CD4-positive, alpha-beta T cell treated with Interleukin-4 for 4 hours (primary cell): ENCODE measurements around the gene ASTN1.

ENCODE experiments used
- DNase-seq: peaks from one replicate; pipeline ENCODE4 v3.0.0-alpha.2; 2020

The ASTN1 gene

GRCh38 chr1:176976771-176977170, 187.7 kb downstream of the ASTN1 start:
- no peak for DNase-seq

- no peak for DNase-seq
These were observed 188.3 kb downstream of the ASTN1 start for GRCh38 chr1:176976225-176976624.

GRCh38 chr1:176964687-176965086, 199.8 kb downstream of the ASTN1 start:
- DNase-seq = no peak

- no peak for DNase-seq
These were observed 201.3 kb downstream of the ASTN1 start for GRCh38 chr1:176963181-176963580.

GRCh38 chr1:176961678-176962077, 202.8 kb downstream of the ASTN1 start:
- DNase-seq = no peak

GRCh38 chr1:176959191-176959820, 205.2 kb downstream of the ASTN1 start:
- no peak for DNase-seq

GRCh38 chr1:176957603-176958002, 206.9 kb downstream of the ASTN1 start:
- no peak for DNase-seq

GRCh38 chr1:176954242-176954641, 210.3 kb downstream of the ASTN1 start:
- no peak for DNase-seq

- DNase-seq = no peak
These were observed 213.7 kb downstream of the ASTN1 start for GRCh38 chr1:176950736-176951324.

- no peak for DNase-seq
These were observed 215.4 kb downstream of the ASTN1 start for GRCh38 chr1:176949033-176949662.

GRCh38 chr1:176944606-176945005, 219.9 kb downstream of the ASTN1 start:
- DNase-seq = no peak

- DNase-seq = no peak
These were observed 220.7 kb downstream of the ASTN1 start for GRCh38 chr1:176943783-176944182.

GRCh38 chr1:176942346-176942745, 222.2 kb downstream of the ASTN1 start:
- DNase-seq = no peak

- no peak for DNase-seq
These were observed 224.5 kb downstream of the ASTN1 start for GRCh38 chr1:176939993-176940392.

GRCh38 chr1:176938375-176938774, 226.1 kb downstream of the ASTN1 start:
- no peak for DNase-seq

- no peak for DNase-seq
These were observed 230.1 kb downstream of the ASTN1 start for GRCh38 chr1:176934370-176934769.

GRCh38 chr1:176932114-176933104, 232.1 kb downstream of the ASTN1 start:
- no peak for DNase-seq

GRCh38 chr1:176931526-176931925, 233.0 kb downstream of the ASTN1 start:
- no peak for DNase-seq

- DNase-seq = no peak
These were observed 238.0 kb downstream of the ASTN1 start for GRCh38 chr1:176926330-176927086.

GRCh38 chr1:176925223-176925622, 239.3 kb downstream of the ASTN1 start:
- no peak for DNase-seq

- no peak for DNase-seq
These were observed 241.2 kb downstream of the ASTN1 start for GRCh38 chr1:176923283-176923682.
